Tibial nerve (tissue), 4 donors: ENCODE data around the gene LMCD1.

Experiments used
- EP300 ChIP-seq, 2 donors: sonication (generic); formaldehyde crosslinking; IDR thresholded peaks; one replicate each; pipeline ENCODE4 v1.6.1; 2017; ENCODE audit warnings: antibody characterized with exemption in 2 of 2, mild to moderate bottlenecking in 1 of 2
- POLR2A ChIP-seq, 2 donors: fragments of 450-650 bp; IDR thresholded peaks; one replicate each; pipeline ENCODE4 v1.6.1; 2017; ENCODE audit warnings: antibody characterized with exemption in 2 of 2, mild to moderate bottlenecking in 2 of 2, moderate library complexity in 2 of 2
- TF ChIP-seq, protein P1 (sequence below), 5 experiments: fragments of 200-600 bp in 3 of 5; fragments of 450-650 bp in 2 of 5; sonication (generic) in 3 of 5; IDR thresholded peaks; one replicate each; pipeline ENCODE4 v1.5.1; 2016 to 2019; ENCODE audit warnings: antibody characterized with exemption in 5 of 5, mild to moderate bottlenecking in 3 of 5, moderate library complexity in 2 of 5

GRCh38 chr3:8489278-8489792 lies 12.3 kb upstream of the LMCD1 start:
- no peak for TF ChIP-seq POLR2A (IDR thresholded peaks at IDR 0.05)
- TF ChIP-seq, protein P1, sequence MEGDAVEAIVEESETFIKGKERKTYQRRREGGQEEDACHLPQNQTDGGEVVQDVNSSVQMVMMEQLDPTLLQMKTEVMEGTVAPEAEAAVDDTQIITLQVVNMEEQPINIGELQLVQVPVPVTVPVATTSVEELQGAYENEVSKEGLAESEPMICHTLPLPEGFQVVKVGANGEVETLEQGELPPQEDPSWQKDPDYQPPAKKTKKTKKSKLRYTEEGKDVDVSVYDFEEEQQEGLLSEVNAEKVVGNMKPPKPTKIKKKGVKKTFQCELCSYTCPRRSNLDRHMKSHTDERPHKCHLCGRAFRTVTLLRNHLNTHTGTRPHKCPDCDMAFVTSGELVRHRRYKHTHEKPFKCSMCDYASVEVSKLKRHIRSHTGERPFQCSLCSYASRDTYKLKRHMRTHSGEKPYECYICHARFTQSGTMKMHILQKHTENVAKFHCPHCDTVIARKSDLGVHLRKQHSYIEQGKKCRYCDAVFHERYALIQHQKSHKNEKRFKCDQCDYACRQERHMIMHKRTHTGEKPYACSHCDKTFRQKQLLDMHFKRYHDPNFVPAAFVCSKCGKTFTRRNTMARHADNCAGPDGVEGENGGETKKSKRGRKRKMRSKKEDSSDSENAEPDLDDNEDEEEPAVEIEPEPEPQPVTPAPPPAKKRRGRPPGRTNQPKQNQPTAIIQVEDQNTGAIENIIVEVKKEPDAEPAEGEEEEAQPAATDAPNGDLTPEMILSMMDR (IDR thresholded peaks at IDR 0.05), result no peak
- no peak for TF ChIP-seq EP300 (IDR thresholded peaks at IDR 0.05)
